HCT116 (cell line): Measurements from ENCODE around the gene SIPA1L3. TPM values are rescaled to one million over a fixed set of nuclear protein-coding genes. Genes with fewer than 3 reads are reported as not detected.

Experiments used
- ATAC-seq: fragments of 200-7000 bp; cut with Tn5 transposase; 2 replicates; pipeline ENCODE4 v1.9.1; 2020; ENCODE audit warnings: mild to moderate bottlenecking, moderate library complexity
- BruUV-seq: library from RNA; stranded (reverse); fragments of 400-500 nt; replicated peaks from 2 replicates; lab custom pipeline; 2021; lab: Mats Ljungman, UMichigan
- CTCF ChIA-PET: fragments of 300-600 bp; sonication (Branson Sonifier 250); formaldehyde crosslinking; loops from one replicate; lab custom pipeline; 2021; ENCODE audit warnings: antibody characterized with exemption; lab: Charles Lee
- POLR2A ChIA-PET: fragments of 300-600, 350-600 bp; sonication (Branson Sonifier 250); formaldehyde crosslinking; loops from one replicate; lab custom pipeline; 2021; ENCODE audit warnings: antibody characterized with exemption; lab: Charles Lee
- RAD21 ChIA-PET, 2 experiments: fragments of 300-600 bp; sonication (Branson Sonifier 250); formaldehyde crosslinking; loops; one replicate each; lab custom pipeline; 2023; ENCODE audit warnings: low total read pairs in 2 of 2; ENCODE audit not compliant: uncharacterized antibody in 2 of 2, unreplicated experiment in 2 of 2, low non-redundant PET in 1 of 2; lab: Charles Lee
- DNase-seq: peaks from one replicate; pipeline ENCODE4 v3.0.0-alpha.2; 2010; ENCODE audit warnings: low read depth, low spot score
- H2AFZ ChIP-seq: fragments of 200-600 bp; shearing (Covaris generic), sonication (generic); 2 replicates; pipeline ENCODE4 v1.6.1; 2017; ENCODE audit warnings: low read depth, mixed run types, mixed read lengths, antibody characterized with exemption, low read length; ENCODE audit not compliant: poor library complexity, severe bottlenecking
- H3K27ac ChIP-seq: 2 replicates; pipeline ENCODE4 v1.5.1; 2012; ENCODE audit warnings: low read depth, low read length
- H3K27me3 ChIP-seq: fragments of 200-600 bp; sonication (generic); 2 replicates; pipeline ENCODE4 v1.6.1; 2016; ENCODE audit warnings: mixed run types, low read length, mixed read lengths; ENCODE audit not compliant: insufficient read depth
- H3K36me3 ChIP-seq, 2 experiments: fragments of 200-500 bp in 1 of 2; fragments of 200-600 bp in 1 of 2; sonication (Bioruptor generic) in 1 of 2; sonication (generic) in 1 of 2; 2 replicates each; pipeline versions ENCODE4 v1.5.1 to v1.6.1; 2014 to 2016; ENCODE audit warnings: low read length in 2 of 2, inconsistent platforms in 1 of 2, mixed read lengths in 1 of 2, mixed run types in 1 of 2; ENCODE audit not compliant: insufficient read depth in 2 of 2, control insufficient read depth in 1 of 2
- H3K4me1 ChIP-seq, 2 experiments: fragments of 200-600 bp in 1 of 2; sonication (generic) in 1 of 2; 2 replicates each; pipeline versions ENCODE4 v1.5.1 to v1.6.1; 2012 to 2017; ENCODE audit warnings: low read length in 2 of 2, inconsistent platforms in 1 of 2, mild to moderate bottlenecking in 1 of 2, mixed read lengths in 1 of 2, mixed run types in 1 of 2, moderate library complexity in 1 of 2; ENCODE audit not compliant: insufficient read depth in 2 of 2, control insufficient read depth in 1 of 2
- H3K4me2 ChIP-seq: fragments of 200-600 bp; sonication (generic); 2 replicates; pipeline ENCODE4 v1.6.1; 2017; ENCODE audit warnings: mixed run types, low read length, mixed read lengths
- H3K4me3 ChIP-seq, 2 experiments: fragments of 200-600 bp in 1 of 2; sonication (generic) in 1 of 2; replicated peaks in 1 of 2; 2 replicates each; pipeline ENCODE4 v1.5.1; 2011 to 2016; ENCODE audit warnings: low read length in 2 of 2, control low read depth in 1 of 2, low read depth in 1 of 2, mild to moderate bottlenecking in 1 of 2, mixed read lengths in 1 of 2, mixed run types in 1 of 2
- H3K79me2 ChIP-seq: fragments of 200-600 bp; sonication (generic); 2 replicates; pipeline ENCODE4 v1.6.1; 2017; ENCODE audit warnings: mild to moderate bottlenecking, mixed run types, low read length, moderate library complexity, mixed read lengths; ENCODE audit not compliant: insufficient read depth
- H3K9ac ChIP-seq: fragments of 200-600 bp; sonication (generic); 2 replicates; pipeline ENCODE4 v1.6.1; 2016; ENCODE audit warnings: low read length, mixed read lengths
- H3K9me2 ChIP-seq: fragments of 200-600 bp; sonication (generic), shearing (Covaris generic); 2 replicates; pipeline ENCODE4 v1.6.1; 2017; ENCODE audit warnings: mixed run types, mild to moderate bottlenecking, moderate library complexity; ENCODE audit not compliant: insufficient read depth
- H3K9me3 ChIP-seq, 2 experiments: fragments of 200-500 bp in 1 of 2; fragments of 200-600 bp in 1 of 2; sonication (Bioruptor generic) in 1 of 2; sonication (generic) in 1 of 2; 2 replicates each; pipeline ENCODE4 v1.6.1; 2014 to 2017; ENCODE audit warnings: low read length in 2 of 2, mixed read lengths in 2 of 2, inconsistent platforms in 1 of 2, low read depth in 1 of 2, mild to moderate bottlenecking in 1 of 2, mixed run types in 1 of 2, moderate library complexity in 1 of 2; ENCODE audit not compliant: control insufficient read depth in 1 of 2, insufficient read depth in 1 of 2
- H4K20me1 ChIP-seq: fragments of 200-600 bp; sonication (generic), shearing (Covaris generic); 2 replicates; pipeline ENCODE4 v1.6.1; 2017; ENCODE audit warnings: mixed run types, mild to moderate bottlenecking, moderate library complexity; ENCODE audit not compliant: insufficient read depth
- EZH2phosphoT487 ChIP-seq: fragments of 200-600 bp; IDR thresholded peaks from 2 replicates; pipeline ENCODE4 v1.6.1; 2018; ENCODE audit warnings: antibody characterized with exemption, borderline replicate concordance
- RAD21 ChIP-seq: IDR thresholded peaks from 2 replicates; pipeline ENCODE4 v1.6.1; 2012; ENCODE audit warnings: low read depth, mild to moderate bottlenecking
- TCF7L2 ChIP-seq: IDR thresholded peaks from 2 replicates; pipeline ENCODE4 v1.7.0; 2011; ENCODE audit warnings: borderline replicate concordance, inconsistent platforms; ENCODE audit not compliant: insufficient read depth, insufficient read length; ENCODE audit errors: extremely low read depth
- ZNF274 ChIP-seq: fragments of 200-500 bp; sonication (Bioruptor generic); IDR thresholded peaks from 2 replicates; pipeline ENCODE4 v1.6.1; 2014; ENCODE audit warnings: mild to moderate bottlenecking, low read depth, low read length, inconsistent platforms
- intact Hi-C: fragments of 100-400 bp; cut with micrococcal nuclease; formaldehyde crosslinking; loops from 2 replicates; pipeline ENCODE4 v1.10.0; 2022
- total RNA-seq: library from RNA; stranded (reverse); gene quantifications from one replicate; pipeline ENCODE4 v1.2.1, GENCODE V29; 2021; ENCODE audit not compliant: unreplicated experiment
- TF ChIP-seq, protein P1 (sequence below): IDR thresholded peaks from 2 replicates; pipeline ENCODE4 v1.6.1; 2011; ENCODE audit warnings: mild to moderate bottlenecking, low read length, moderate library complexity; ENCODE audit not compliant: insufficient replicate concordance; ENCODE audit errors: extremely low read depth
- TF ChIP-seq, protein P2 (sequence below), 3 experiments: fragments of 200-600 bp in 1 of 3; sonication (generic) in 1 of 3; IDR thresholded peaks in 2 of 3; conservative IDR thresholded peaks in 1 of 3; 2 replicates each; pipeline ENCODE4 v1.5.1; 2012 to 2017; ENCODE audit warnings: low read depth in 2 of 3, low read length in 2 of 3, antibody characterized with exemption in 1 of 3, borderline replicate concordance in 1 of 3, control low read depth in 1 of 3, mild to moderate bottlenecking in 1 of 3, mixed read lengths in 1 of 3, mixed run types in 1 of 3, moderate library complexity in 1 of 3; ENCODE audit not compliant: insufficient read depth in 1 of 3

SIPA1L3 gene
- total RNA-seq, 1 experiment from 2014 or later: 41.8 TPM

DNA sequence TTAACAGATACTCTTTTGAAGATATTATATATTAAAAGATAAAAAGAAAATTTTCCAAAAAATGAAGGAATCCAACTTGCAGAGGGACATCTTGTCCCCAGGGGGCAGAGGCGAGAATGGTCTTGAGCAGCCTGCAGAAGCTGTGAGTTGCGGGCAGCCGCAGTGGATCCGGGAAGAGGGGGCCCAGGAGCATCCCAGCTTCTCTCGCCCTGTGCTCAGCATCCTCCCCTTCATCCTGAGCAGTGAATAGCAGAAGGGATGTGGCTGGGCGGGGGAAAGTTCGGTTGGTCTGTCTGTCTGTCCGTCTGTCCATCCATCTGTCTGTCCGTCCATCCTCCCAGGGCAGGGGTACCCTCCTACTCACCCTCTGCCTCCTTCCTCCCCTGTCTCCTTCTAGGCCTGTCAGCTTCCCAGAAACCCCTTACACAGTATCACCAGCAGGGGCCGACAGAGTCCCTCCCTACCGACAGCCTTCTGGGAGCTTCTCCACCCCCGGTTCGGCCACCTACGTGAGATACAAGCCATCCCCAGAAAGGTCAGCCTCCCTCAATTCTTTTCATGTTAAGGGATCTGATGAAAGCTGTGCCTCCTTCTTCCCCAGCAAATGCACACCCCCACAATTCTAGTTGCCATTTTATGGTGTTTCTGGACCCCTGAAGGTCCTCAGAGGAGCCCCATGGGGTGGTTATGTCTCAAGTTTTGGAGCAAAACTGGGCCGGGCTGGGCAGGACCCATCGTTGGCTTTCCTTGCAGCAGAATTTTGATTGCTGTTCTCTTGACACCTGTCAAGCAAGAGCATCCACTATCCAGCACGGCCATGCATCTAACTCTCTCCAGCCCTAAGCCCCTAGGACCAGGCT lies 235.4 kb downstream of the SIPA1L3 start (continued):
- TF ChIP-seq, protein P1, sequence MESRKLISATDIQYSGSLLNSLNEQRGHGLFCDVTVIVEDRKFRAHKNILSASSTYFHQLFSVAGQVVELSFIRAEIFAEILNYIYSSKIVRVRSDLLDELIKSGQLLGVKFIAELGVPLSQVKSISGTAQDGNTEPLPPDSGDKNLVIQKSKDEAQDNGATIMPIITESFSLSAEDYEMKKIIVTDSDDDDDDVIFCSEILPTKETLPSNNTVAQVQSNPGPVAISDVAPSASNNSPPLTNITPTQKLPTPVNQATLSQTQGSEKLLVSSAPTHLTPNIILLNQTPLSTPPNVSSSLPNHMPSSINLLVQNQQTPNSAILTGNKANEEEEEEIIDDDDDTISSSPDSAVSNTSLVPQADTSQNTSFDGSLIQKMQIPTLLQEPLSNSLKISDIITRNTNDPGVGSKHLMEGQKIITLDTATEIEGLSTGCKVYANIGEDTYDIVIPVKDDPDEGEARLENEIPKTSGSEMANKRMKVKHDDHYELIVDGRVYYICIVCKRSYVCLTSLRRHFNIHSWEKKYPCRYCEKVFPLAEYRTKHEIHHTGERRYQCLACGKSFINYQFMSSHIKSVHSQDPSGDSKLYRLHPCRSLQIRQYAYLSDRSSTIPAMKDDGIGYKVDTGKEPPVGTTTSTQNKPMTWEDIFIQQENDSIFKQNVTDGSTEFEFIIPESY: no peak
- no peak for TF ChIP-seq EZH2phosphoT487
- no peak for TF ChIP-seq ZNF274

DNA sequence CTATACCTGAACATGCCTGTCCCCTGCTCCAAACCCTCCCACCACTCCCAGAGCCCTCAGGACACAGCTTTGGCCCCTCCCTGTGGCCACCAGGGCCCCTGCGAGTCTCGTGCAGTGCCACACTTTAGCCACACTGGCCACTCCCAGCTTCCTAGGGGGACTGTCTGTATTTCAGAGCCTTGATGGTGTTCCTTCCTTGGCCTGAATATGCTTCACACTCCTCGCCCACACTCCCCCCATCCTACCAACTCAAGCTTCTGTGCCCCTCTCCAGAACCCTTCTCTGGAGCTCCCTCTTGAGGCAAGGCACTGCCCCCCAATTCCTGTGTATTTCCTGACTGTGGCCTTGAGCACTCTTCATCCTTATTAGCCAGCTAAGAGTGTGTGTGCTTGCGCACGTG lies 236.8 kb downstream of the SIPA1L3 start:
- H2AFZ ChIP-seq: no peak overlapping the region
- intact Hi-C loops: no loop called here
- H3K9ac ChIP-seq: no peak overlapping the region
- TF ChIP-seq, protein P2, sequence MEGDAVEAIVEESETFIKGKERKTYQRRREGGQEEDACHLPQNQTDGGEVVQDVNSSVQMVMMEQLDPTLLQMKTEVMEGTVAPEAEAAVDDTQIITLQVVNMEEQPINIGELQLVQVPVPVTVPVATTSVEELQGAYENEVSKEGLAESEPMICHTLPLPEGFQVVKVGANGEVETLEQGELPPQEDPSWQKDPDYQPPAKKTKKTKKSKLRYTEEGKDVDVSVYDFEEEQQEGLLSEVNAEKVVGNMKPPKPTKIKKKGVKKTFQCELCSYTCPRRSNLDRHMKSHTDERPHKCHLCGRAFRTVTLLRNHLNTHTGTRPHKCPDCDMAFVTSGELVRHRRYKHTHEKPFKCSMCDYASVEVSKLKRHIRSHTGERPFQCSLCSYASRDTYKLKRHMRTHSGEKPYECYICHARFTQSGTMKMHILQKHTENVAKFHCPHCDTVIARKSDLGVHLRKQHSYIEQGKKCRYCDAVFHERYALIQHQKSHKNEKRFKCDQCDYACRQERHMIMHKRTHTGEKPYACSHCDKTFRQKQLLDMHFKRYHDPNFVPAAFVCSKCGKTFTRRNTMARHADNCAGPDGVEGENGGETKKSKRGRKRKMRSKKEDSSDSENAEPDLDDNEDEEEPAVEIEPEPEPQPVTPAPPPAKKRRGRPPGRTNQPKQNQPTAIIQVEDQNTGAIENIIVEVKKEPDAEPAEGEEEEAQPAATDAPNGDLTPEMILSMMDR (IDR thresholded peaks at IDR 0.05 in 2 of 3, conservative IDR thresholded peaks at IDR 0.05 in 1 of 3; ENCODE audit: borderline replicate concordance in 1 of 3, insufficient read depth in 1 of 3, low read depth in 2 of 3, low read length in 2 of 3): peak; percentile 32 to 44 (median 36); a peak in 4 of 6 replicates
- no peak for TF ChIP-seq TCF7L2
- peak; percentile 22; the same call in 1 of the 2 replicates for TF ChIP-seq RAD21
- no peaks in the 10 kb centered on the region for H4K20me1 ChIP-seq
- POLR2A ChIA-PET: no interaction called here
- CTCF ChIA-PET: interaction anchor here (1.2 to 1.4 kb wide), 2 partner anchors 11 to 81 kb away, joined by 4 to 6 read pairs; no protein-coding TSS in a partner anchor
- no peaks in the 10 kb centered on the region; a peak in 1 of 4 replicates for H3K36me3 ChIP-seq
- BruUV-seq: no TSS peak
- RAD21 ChIA-PET: interaction anchor here in 1 of 2 experiments (0.7 kb wide), 1 partner anchor 474 kb away, joined by 4 read pairs; the partner anchor contains the start of gene MAP4K1
- no peaks in the 10 kb centered on the region for H3K79me2 ChIP-seq
- no peak for DNase-seq
- no peaks in the 10 kb centered on the region for H3K27me3 ChIP-seq
- no peak overlapping the region for H3K4me3 ChIP-seq
- no peak overlapping the region for H3K27ac ChIP-seq
- H3K9me2 ChIP-seq: no peaks in the 10 kb centered on the region
- no peak overlapping the region for H3K4me2 ChIP-seq
- no peaks in the 10 kb centered on the region for H3K9me3 ChIP-seq
- no peaks in the 10 kb centered on the region for H3K4me1 ChIP-seq
- peak; percentile 64 for ATAC-seq
